GM19025 (cell line): ENCODE results near the gene PDK2.

ENCODE experiments used
- ATAC-seq: cut with Tn5 transposase; IDR thresholded peaks from one replicate; pipeline ENCODE4 v1.9.1; 2021; ENCODE audit warnings: mild to moderate bottlenecking, low read depth, moderate library complexity; ENCODE audit not compliant: unreplicated experiment

The PDK2 gene

DNA sequence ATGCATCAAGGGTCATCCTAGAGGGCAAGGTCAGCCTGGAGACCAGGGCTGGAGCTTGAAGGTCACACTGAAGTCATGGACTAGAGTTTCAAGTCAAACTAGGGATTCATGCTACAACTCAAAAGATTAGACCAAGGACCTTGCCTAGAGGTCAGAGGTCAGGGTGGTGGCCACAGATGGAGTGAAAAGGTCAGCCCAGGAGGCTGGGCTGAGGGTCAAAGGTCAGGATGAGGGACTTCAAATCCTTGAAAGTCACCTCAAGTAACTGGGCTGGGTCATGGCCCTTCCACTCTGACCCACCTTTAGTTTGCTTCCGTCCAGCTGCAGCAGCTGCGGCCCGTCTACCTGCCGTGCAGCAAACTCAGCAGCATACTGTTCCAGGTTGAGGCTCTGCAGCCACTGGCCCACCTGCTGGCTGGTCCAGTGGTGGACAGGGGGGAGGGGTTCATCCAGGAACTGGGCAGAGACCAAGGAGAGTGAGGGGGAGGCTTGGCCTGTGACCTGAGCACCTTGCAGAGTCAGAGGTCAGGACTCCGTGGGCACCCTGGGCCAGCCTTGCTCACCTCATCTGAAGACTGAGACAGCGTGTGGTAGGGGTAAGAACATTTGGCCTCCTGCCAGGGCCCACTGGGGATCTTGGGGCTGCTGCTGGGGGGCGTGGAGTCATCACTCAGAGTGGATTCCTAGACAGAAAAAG is 18.6 kb downstream of the PDK2 start:
- no peak for ATAC-seq

DNA sequence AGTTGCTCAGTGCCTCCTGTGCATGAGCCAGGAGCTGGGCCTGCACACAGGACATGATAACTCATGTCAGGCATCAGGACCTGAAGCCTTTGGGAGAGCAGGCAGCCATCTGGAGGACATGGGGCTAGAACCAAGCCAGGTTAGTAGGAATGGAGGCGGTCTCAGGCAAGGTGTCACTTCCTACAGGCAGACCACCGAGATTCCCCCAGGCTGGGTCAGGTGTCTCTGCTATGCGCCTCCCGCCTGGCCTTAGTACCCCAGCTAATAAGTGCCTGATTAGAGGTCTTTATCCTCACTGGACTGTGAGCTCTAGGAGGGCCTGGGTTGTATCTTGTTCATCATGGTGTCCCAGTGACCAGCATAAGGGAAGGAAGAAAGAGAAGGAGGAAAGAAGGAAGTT is 19.2 kb downstream of the PDK2 start:
- ATAC-seq, result no peak

DNA sequence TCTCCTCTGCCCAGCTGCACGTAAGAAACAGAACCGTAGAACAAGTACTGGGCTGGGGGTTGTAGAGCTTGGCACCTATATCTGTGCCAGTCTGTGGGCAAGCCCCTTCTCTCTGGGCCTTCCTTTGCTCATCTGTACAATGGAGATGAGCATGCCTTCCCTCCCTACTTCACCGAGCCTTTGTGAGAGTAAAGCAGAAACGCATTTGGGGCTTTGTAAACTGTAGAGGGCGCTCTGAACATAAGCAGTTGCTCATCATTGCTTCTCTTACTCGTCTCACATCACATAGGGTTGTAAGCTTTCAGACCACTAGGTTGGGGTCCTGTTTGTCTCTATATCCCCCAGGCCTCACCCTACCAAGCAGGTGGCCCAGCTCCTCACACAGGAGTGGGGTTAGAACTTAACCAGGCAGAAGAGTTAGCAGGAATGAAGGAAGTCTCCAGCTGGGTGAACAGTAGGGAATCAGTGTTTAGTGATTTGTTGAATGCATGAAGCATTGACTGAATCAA is 19.8 kb downstream of the PDK2 start:
- no peak for ATAC-seq

DNA sequence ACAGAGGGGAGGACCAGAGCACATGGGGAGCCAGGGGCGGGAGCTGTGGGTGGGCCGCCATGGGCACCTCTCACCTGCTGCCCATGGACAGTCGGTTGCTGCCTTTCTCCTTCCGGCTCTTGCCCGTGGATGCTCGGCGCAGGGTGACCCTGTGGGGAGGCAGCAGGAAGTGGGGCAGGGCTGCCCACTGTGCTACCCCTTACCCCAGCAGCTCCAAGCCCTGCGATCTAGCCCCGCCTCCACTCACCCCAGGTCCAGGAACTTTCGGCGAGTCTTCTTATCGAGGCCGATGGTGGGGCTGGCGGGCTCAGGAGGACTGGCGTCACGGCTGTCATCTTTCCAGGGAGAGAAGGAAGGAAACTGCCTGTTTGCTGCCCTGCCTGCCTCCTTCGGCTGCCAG is 20.6 kb downstream of the PDK2 start:
- no peak for ATAC-seq

DNA sequence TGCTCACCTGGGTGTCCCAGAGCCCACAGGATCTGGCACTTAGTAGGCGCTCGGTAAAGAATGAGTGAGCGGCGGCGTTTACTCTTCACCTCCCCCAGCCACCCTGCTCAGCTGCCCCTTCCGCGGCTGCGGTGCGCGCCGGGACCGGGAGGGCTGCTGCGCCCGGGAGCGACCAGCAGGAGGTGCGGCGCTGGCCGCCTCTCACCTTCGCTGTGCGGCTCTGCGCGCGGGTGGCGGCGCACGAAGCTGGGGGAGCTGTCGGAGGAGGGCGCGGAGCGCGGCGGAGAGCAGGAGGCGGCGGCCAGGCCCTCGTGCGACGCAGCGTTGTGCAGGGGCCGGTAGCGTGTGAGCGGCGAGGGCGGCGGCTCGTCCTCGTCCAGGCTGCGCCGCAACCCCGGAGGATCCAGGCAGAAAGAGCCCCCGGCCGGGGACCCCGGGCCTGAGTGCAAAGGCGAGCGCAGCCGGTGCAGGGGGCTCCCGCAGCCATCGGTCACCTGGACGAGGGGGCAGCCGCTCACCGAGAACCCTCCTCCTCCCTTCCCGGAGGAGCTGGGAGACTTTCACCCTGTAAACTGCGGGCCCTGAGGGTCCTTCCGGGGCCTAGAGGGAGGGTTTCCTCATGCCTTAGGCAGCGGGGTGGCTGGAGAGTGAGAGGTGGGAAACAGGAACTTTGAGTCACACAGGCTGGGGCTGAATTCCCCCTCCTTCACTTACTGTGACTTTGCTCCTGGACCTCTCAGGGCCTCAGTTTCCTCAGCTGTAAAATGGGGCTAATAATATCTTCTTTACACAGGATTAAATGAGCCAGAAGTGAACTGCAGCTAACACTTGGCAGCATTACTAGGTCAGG is 22.3 kb downstream of the PDK2 start:
- ATAC-seq, result no peak

DNA sequence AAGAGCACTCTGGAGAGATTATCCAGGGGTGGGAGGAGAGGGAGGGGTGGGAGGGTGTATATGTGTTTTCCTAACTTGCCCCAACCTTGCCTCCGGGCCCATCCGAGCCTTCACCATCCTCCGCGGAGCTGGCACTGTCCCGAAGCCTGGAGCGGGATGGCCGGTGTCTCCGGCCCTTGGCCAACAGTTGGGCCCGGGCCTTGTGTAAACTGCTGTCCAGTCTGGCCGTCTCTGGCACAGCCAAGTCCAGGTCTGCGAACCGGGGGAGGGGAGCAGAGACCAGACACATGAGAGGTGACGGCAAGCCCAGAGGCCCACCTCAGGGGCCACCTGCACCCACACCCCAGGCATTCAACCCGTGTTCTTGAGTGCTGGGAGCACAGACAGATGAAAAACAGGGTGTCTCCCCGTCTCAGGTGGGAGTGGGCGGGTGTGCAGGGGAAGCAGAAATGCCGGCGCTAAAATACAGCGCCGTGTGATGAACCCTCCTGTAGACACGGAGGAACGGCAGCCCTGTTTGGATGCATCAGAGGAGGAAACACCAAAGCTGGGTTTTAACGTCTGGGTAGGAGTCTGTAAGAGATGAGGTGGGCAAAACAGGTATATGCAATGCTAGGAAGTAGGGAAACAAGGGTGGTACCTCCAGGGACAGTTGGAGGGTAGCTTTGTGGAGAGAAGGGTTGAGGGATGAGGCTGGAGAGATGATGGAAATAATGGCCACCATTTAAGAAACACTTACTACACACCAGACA is 23.1 kb downstream of the PDK2 start:
- ATAC-seq, result no peak

DNA sequence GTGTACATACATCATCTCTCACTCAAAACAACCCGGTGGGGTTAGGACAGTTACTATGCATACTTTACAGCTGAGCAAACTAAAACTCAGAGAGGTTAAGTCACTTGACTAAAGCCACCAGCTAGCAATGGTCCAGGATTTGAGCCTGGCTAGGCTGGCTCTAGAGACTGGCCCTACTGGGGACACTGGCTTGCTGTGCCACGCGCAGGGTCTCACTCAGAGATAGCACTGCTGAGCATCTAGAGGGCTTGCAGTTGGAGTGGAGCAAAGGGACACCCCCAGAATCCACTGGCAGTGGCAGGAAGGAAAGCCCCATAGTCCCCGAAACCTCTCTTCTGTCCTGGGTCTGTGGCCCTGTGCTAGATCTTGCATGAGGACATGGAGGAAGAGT is 23.7 kb downstream of the PDK2 start:
- no peak for ATAC-seq

DNA sequence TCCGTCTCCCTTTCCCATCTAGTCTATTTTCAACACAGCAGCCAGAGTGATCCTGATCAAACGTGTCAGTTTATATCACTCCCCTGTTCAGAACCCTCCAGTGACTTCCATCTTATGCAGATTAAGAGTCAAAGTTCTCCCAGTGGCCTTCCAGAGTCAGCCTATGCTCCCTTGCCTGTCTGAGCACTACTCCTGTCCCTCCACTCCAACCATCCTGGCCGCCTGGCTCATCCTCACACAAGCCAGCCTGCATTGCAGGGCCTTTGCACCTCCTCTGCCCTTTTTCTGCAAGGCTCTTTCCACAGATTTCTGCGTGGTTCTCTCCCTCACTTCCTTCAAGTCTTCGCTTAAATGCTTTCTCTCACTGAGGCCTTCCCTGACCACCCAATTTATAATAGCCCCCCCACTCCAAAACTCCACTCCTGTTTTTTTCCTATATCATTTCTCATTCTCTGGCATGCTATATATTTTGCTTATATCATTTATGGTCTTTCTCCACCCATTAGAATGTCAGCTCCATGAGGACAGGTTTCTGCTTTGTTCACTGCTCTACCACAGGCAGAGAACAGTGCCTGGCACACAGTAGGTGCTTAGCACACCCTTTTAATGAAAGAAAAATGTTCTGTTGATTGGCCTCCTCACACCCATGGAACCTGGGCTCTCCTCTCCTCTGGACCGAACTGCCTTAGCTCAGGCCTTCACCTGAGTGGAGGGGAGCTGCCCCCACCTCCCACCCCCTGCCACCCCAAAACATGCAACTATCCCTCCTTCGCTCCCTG is 25.5 kb downstream of the PDK2 start:
- ATAC-seq, result no peak

DNA sequence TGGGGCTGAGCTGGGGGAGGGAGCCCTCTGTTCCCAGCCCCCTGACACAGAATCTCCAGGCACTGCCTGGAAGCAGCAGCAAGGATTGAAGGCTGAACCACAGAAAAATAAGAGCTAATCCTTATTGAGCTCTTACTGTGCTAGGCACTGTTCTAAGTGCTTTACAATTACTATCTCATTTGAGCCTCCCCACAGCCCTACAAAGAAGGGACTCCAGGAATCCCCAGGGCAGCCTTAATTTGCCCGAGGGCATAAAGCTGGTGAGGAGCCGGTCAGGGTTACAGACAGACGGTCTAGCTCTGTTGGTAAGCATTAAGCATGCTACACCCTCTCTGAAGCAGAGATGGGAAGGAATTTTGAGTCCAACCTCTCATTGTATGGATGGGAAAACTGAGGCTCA is 27.8 kb downstream of the PDK2 start:
- ATAC-seq, result no peak

DNA sequence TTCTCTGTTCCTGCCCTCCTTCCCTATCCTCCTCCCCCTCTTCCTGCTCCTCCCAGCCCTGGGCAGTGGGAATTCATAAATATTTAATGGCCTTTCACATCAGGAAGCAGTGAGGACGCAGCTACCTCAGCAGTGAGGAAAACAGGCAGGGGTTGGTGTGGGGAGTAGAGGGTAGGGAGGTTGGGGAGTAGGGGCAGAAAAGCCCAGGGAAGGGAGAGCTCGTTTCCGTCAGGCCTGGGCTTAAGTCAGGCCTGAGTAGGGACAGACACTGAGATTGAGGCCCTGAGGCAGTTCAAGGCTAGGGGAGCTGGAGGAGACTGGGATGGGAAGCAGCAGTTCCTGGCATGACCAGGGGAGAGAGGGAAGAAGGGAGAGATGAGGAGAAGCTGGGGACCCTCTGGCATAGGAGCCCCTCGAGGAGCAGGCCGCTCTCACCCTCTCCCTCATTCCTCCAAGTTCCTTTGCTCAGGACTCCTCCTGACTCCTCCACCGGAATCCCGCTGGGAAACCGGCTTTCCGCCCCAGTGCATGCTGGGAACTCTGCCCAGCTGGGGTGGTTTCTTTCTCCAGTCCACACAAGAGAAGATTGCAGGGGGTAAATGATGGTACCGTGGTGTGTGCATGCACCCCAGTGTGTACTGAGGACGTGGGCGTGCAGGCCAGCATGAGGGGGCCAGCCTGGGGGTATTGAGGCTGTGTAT is 28.6 kb downstream of the PDK2 start:
- ATAC-seq, result no peak

DNA sequence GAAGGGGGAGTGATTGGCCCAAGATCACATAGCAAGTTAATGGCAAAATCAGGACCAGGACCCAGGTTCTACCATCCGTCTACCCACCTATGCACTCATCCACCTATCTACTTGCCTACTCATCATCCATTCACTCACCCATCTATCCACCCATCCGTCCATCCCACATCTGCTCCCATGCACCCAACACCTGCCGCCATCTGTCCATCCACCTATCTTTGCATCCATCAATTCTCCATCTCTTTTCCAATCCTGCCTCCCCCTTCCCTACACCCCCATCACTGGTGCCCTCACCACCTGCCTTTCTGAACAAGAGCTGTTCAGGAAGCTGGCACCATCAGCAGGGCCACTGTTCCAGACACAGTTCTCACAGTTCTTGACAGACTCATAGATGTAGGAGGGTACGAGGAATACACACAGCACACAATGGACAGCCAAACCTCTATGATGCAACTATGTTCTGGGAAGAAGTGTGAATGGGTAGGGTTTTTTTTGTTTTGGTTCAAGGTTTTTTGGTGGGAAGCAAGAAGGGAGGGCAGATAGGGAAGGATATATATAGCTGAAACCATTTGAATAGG is 30.4 kb downstream of the PDK2 start:
- ATAC-seq, result no peak

DNA sequence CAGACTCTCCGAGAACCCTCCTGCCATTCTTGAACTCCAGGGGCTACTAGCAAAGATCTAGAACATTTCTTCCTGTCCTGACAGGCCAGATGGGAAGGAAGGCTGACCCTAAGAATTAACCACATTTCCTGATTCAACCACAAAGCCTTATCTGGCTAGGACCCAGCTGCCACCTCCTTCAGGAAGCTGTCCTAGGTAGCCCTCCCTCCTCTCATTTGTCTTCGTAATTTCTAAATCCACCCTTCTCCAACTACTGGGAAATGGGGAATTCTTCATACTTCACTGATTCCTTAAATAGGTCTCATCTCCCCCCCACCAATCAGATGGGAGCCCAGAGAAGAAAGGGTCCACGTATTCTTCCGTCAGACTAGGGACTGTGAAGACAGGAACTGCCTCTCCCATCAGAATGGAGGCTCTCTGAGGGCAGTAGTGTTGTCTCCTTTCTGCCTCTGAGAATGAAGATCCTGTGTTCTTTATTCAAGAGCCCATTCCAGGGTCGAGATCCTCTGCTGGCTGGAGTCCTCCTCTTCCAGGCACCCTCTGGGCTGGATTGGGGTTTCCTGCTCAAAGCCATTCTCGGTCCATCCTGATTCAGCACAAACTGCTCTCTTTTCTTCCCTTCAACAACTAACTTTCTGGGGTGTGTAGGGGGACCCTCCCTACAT is 32.7 kb downstream of the PDK2 start:
- ATAC-seq, result no peak

DNA sequence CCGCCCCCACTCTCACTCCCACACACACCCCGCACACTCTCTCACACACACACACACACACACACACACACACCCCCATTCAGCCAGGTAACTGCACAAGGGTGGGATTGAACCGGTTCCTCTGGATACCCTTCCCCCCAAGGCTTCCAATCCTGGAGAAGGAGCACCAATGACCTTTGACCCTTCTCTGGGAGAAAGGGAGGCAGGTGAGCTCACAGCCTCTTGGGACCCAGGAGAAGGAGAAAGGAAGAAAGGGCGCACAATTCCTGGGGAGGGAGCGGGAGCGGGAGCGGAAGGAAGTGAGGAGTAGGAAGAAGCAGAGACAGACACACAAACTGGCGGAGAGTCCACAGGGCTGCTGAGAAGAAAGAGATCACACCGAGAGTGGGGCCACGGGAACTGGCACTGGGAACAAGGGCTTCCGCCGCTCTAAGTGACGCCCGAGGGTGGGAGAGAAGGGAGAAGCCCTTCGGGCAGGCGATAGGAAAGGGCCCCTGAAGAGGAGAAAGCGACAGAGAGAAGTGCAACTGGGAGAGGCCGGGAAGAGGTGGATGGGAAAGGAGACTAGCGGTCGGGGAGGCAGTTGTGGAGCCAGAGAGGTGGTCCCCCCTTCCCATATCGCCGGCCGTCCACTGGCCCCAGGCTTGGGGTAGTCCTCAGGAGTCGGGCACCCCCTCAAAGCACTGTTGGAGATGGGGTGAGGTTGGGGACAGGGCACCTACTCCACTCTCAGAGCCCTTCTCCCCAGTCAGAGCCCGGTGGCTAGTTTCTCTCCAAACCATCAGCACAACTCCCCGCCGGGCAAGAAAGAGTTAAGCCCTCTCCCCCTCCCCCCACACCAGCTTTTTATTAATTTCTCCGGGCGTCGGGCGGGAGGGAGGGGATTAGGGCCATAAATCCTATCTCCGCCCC is 33.5 kb downstream of the PDK2 start:
- no peak for ATAC-seq

DNA sequence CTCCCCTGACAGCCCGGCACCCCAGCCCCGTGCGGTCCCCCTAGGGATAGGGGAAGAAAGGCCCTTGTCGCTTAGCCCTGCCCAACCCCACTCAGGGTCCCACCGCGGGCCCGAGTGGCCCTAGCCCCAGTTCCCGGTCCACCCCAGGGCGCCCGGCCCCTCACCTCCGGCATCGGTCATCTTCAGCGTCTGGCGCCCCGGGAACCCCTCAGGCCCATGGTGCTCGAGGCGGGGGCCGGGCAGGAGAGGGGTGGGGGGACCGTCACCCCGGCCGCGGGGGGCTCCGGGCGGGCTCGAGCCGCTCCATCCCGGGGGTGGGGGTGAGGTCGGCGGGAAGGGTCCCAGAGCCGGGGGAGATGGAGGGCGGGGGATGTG is 34.2 kb downstream of the PDK2 start:
- ATAC-seq, result no peak

DNA sequence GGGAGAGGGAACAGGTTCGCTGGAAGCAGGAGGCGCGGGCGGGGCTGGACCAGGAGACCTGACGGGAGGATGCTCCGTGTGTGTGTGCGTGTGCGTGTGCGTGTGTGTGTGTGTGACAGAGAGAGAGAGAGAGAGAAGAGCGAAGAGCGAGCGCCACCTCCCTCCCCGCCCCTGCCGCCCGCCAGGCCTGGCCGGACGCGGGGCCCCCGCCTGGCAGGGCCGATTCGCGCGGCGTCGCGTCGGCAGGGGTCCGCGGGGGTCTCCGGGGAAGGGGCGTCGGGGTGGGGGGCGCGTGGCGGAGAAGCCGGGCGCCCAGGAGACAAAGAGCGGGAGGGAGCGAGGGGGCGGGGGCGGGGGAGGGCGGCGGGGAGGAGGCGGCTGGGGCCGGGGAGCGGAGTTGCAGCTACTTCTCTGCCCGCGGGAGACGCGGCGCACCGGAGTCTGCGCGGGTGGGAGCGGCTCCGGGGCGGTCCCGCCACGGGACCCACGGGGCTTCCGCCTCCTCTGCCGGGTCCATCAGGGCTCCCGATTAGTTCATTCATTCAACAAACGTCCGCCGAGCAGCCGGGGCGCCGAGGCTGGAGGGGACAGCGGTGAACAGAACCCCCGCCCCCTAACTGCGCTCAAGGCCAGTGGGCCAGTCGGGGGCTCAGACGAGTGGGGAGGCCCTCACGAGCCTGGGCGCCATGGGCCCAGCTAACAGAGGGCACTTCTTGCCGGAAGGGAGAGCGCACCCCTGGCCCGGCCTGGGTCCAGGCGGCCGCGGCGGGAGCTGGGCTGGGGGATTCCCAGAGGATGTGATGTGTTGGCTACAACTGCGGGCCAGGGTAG is 34.8 kb downstream of the PDK2 start, which contains the start of gene SAMD14:
Gene SAMD14 (minus strand): TSS at position 433 of the 831 bp plus-strand sequence. CDS start 5,201 bp downstream, outside the sequence.
- ATAC-seq, result no peak

DNA sequence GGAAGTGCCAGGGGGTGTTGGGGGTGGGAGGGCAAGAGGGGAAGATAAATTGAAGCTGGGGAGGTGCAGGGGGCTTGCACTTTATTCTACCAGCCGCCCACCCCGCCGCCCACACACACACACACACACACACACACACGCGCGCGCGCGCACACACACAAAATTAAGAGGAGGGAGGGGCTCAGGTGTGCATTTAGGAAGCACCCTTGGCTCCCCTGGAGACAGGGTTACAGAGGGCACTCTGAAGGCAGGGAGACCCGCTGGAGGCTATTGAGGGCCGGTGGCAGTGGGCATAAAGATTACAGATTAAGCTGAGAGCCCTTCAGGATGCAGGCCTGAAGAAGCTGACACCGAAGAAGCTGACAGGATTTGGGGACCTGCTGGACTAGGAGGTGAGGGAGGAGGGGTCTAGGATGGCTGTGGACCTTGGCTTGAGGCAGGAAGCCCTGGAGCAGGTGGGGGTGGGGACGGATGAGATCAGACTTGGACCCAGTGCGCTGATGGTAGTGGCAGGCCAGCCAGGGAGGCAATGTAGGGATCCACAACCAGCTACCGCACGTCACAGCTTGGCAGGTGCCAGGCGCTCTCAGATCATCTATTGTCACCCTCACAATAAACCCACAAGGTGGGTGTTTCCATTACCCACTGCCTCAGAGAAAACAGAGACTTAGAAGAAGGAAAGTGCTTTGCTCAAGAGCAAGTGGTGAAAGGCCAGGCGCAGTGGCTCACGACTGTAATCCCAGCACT is 35.6 kb downstream of the PDK2 start:
- no peak for ATAC-seq
